Measurements from ENCODE around the gene DNM1. TPM values are rescaled to one million over a fixed set of nuclear protein-coding genes. Genes with fewer than 3 reads are reported as not detected.

The DNM1 gene
- total RNA-seq, 1 experiment from 2014 or later: 2.0 TPM

GRCh38 chr9:128159522-128159783 lies 43.7 kb upstream of the DNM1 start:
- POLR2A ChIA-PET: interaction anchor here (0.6 to 2.4 kb wide), 12 partner anchors 8 to 552 kb away, joined by 3 to 11 read pairs (median 4); partner anchors contain the start of gene CIZ1
- TSS peak; percentile 70 for BruUV-seq (replicated peaks)
- CTCF ChIA-PET: interaction anchor here (0.6 to 0.9 kb wide), 4 partner anchors 10 to 223 kb away, joined by 3 read pairs; no protein-coding TSS in a partner anchor

GRCh38 chr9:128159784-128160602 lies 43.2 kb upstream of the DNM1 start, which contains the start of gene BBLN:
BBLN (plus strand) TSS chr9:128160265; CDS start chr9:128160408, 143 bp downstream.
- H3K27ac Mint-ChIP-seq (ENCODE audit: low read depth, unreplicated experiment): peak within 1 kb of the TSS; percentile 71
- intact Hi-C loops (cut with micrococcal nuclease): no loop called here

More at GRCh38 chr9:128159522-128159783, 43.7 kb upstream of the DNM1 start:
- Mint-ChIP-seq H3K27me3 (ENCODE audit: insufficient read depth, unreplicated experiment) (no peaks in the 10 kb centered on the region), H3K4me1 (ENCODE audit: insufficient read depth, unreplicated experiment) (peaks cover 18% of the 10 kb centered on the region), H3K4me3 (ENCODE audit: unreplicated experiment) (peak overlapping the region; percentile 70), H3K27ac (ENCODE audit: low read depth, unreplicated experiment) (peak overlapping the region; percentile 71), H3K9me3 (ENCODE audit: unreplicated experiment) (no peaks in the 10 kb centered on the region), H3K36me3 (ENCODE audit: insufficient read depth, unreplicated experiment) (peaks cover 15% of the 10 kb centered on the region)
- intact Hi-C loops (cut with micrococcal nuclease): no loop called here
- TF ChIP-seq CTCF (IDR thresholded peaks at IDR 0.05; ENCODE audit: unreplicated experiment): no peak
- DNase-seq (ENCODE audit: unreplicated experiment): no peak

GRCh38 chr9:128160603-128160987 lies 42.6 kb upstream of the DNM1 start:
- POLR2A ChIA-PET: interaction anchor here (0.6 to 2.4 kb wide), 8 partner anchors 16 to 92 kb away, joined by 3 to 11 read pairs (median 6); partner anchors contain the start of genes CIZ1, NAIF1, PTGES2 and SLC25A25
- no peaks in the 10 kb centered on the region for H3K27me3 Mint-ChIP-seq (ENCODE audit: insufficient read depth, unreplicated experiment)
- no peak for TF ChIP-seq CTCF (IDR thresholded peaks at IDR 0.05; ENCODE audit: unreplicated experiment)
- no peak for DNase-seq (ENCODE audit: unreplicated experiment)
- TSS peak; percentile 44 for BruUV-seq (replicated peaks)
- intact Hi-C loops (cut with micrococcal nuclease): no loop called here
- no peaks in the 10 kb centered on the region for H3K9me3 Mint-ChIP-seq (ENCODE audit: unreplicated experiment)
- peak overlapping the region; percentile 70 for H3K4me3 Mint-ChIP-seq (ENCODE audit: unreplicated experiment)
- H3K4me1 Mint-ChIP-seq (ENCODE audit: insufficient read depth, unreplicated experiment): peaks cover 18% of the 10 kb centered on the region
- CTCF ChIA-PET: no interaction called here
- peak overlapping the region; percentile 71 for H3K27ac Mint-ChIP-seq (ENCODE audit: low read depth, unreplicated experiment)
- H3K36me3 Mint-ChIP-seq (ENCODE audit: insufficient read depth, unreplicated experiment): peaks cover 23% of the 10 kb centered on the region

More at GRCh38 chr9:128159784-128160602, 43.2 kb upstream of the DNM1 start, which contains the start of gene BBLN:
- DNase-seq (ENCODE audit: unreplicated experiment): peak; percentile 94
- Mint-ChIP-seq H3K27me3 (ENCODE audit: insufficient read depth, unreplicated experiment) (no peaks in the 10 kb centered on the region), H3K4me1 (ENCODE audit: insufficient read depth, unreplicated experiment) (peaks cover 18% of the 10 kb centered on the region), H3K36me3 (ENCODE audit: insufficient read depth, unreplicated experiment) (peaks cover 20% of the 10 kb centered on the region), H3K4me3 (ENCODE audit: unreplicated experiment) (peak within 1 kb of the TSS; percentile 70), H3K9me3 (ENCODE audit: unreplicated experiment) (no peaks in the 10 kb centered on the region)
- TF ChIP-seq CTCF (IDR thresholded peaks at IDR 0.05; ENCODE audit: unreplicated experiment): no peak
- ChIA-PET CTCF (interaction anchor here (0.6 to 0.9 kb wide), 3 partner anchors 17 to 222 kb away, joined by 3 read pairs; no protein-coding TSS in a partner anchor), POLR2A (interaction anchor here (0.6 to 2.4 kb wide), 15 partner anchors 9 to 552 kb away, joined by 3 to 11 read pairs (median 4); partner anchors contain the start of genes CIZ1 and PTGES2)
- BruUV-seq (replicated peaks): no TSS peak

- ChIA-PET CTCF (interaction anchor here (0.6 kb wide), 1 partner anchor 8 kb away, joined by 3 read pairs; no protein-coding TSS in a partner anchor), POLR2A (interaction anchor here (0.6 to 2.4 kb wide), 9 partner anchors 13 to 93 kb away, joined by 3 to 11 read pairs (median 6); partner anchors contain the start of genes CIZ1, LCN2, NAIF1 and PTGES2)
- H3K27me3 Mint-ChIP-seq (ENCODE audit: insufficient read depth, unreplicated experiment): no peaks in the 10 kb centered on the region
- no peaks in the 10 kb centered on the region for H3K9me3 Mint-ChIP-seq (ENCODE audit: unreplicated experiment)
- DNase-seq (ENCODE audit: unreplicated experiment): no peak
- peaks cover 18% of the 10 kb centered on the region for H3K4me1 Mint-ChIP-seq (ENCODE audit: insufficient read depth, unreplicated experiment)
- intact Hi-C loops (cut with micrococcal nuclease): no loop called here
- BruUV-seq (replicated peaks): no TSS peak
- no peak overlapping the region for H3K27ac Mint-ChIP-seq (ENCODE audit: low read depth, unreplicated experiment)
- no peak for TF ChIP-seq CTCF (IDR thresholded peaks at IDR 0.05; ENCODE audit: unreplicated experiment)
- peaks cover 30% of the 10 kb centered on the region for H3K36me3 Mint-ChIP-seq (ENCODE audit: insufficient read depth, unreplicated experiment)
- H3K4me3 Mint-ChIP-seq (ENCODE audit: unreplicated experiment): peak overlapping the region; percentile 70
Observed at GRCh38 chr9:128161215-128161902, 41.8 kb upstream of the DNM1 start.
